ENCODE results near the gene NCR2. TPM values are rescaled to one million over a fixed set of nuclear protein-coding genes. Genes with fewer than 3 reads are reported as not detected.

The NCR2 gene
- polyA plus RNA-seq, 4 donors: not detected

GRCh38 chr6:41356825-41357224 is 21.4 kb downstream of the NCR2 start:
- DNase-seq (ENCODE audit: low read depth in 4 of 4, low spot score in 3 of 4): no peak

- no peak for DNase-seq (ENCODE audit: low read depth in 4 of 4, low spot score in 3 of 4)
Measured at GRCh38 chr6:41358503-41358902, 23.1 kb downstream of the NCR2 start.

GRCh38 chr6:41359617-41360313 is 24.4 kb downstream of the NCR2 start:
- no peak for DNase-seq (ENCODE audit: low read depth in 4 of 4, low spot score in 3 of 4)

- DNase-seq (ENCODE audit: low read depth in 4 of 4, low spot score in 3 of 4): no peak
Measured at GRCh38 chr6:41360314-41360685, 24.9 kb downstream of the NCR2 start.

GRCh38 chr6:41366150-41366549 is 30.7 kb downstream of the NCR2 start:
- no peak for DNase-seq (ENCODE audit: low read depth in 4 of 4, low spot score in 3 of 4)

GRCh38 chr6:41367061-41367460 is 31.7 kb downstream of the NCR2 start:
- no peak for DNase-seq (ENCODE audit: low read depth in 4 of 4, low spot score in 3 of 4)

- DNase-seq (ENCODE audit: low read depth in 4 of 4, low spot score in 3 of 4): peak in 1 of 4 donors; percentile 60
Measured at GRCh38 chr6:41367700-41368099, 32.3 kb downstream of the NCR2 start.

GRCh38 chr6:41370488-41371111 is 35.2 kb downstream of the NCR2 start:
- no peak for DNase-seq (ENCODE audit: low read depth in 4 of 4, low spot score in 3 of 4)

- peak in 1 of 4 donors; percentile 33 for DNase-seq (ENCODE audit: low read depth in 4 of 4, low spot score in 3 of 4)
Measured at GRCh38 chr6:41371461-41371991, 36.1 kb downstream of the NCR2 start.

- peak in 1 of 4 donors; percentile 17 for DNase-seq (ENCODE audit: low read depth in 4 of 4, low spot score in 3 of 4)
Measured at GRCh38 chr6:41371992-41372831, 36.8 kb downstream of the NCR2 start.

GRCh38 chr6:41372832-41373626 is 37.6 kb downstream of the NCR2 start:
- no peak for DNase-seq (ENCODE audit: low read depth in 4 of 4, low spot score in 3 of 4)

GRCh38 chr6:41373627-41373918 is 38.2 kb downstream of the NCR2 start:
- no peak for DNase-seq (ENCODE audit: low read depth in 4 of 4, low spot score in 3 of 4)

- DNase-seq (ENCODE audit: low read depth in 4 of 4, low spot score in 3 of 4): peak in 1 of 4 donors; percentile 10
Measured at GRCh38 chr6:41373919-41374617, 38.7 kb downstream of the NCR2 start.

- peak in 1 of 4 donors; percentile 7 for DNase-seq (ENCODE audit: low read depth in 4 of 4, low spot score in 3 of 4)
Measured at GRCh38 chr6:41374618-41375590, 39.5 kb downstream of the NCR2 start.

- peak in 1 of 4 donors; percentile 10 for DNase-seq (ENCODE audit: low read depth in 4 of 4, low spot score in 3 of 4)
Measured at GRCh38 chr6:41375598-41376151, 40.3 kb downstream of the NCR2 start.

- DNase-seq (ENCODE audit: low read depth in 4 of 4, low spot score in 3 of 4): no peak
Measured at GRCh38 chr6:41376176-41376575, 40.8 kb downstream of the NCR2 start.

- DNase-seq (ENCODE audit: low read depth in 4 of 4, low spot score in 3 of 4): no peak
Measured at GRCh38 chr6:41377071-41377470, 41.7 kb downstream of the NCR2 start.

- DNase-seq (ENCODE audit: low read depth in 4 of 4, low spot score in 3 of 4): no peak
Measured at GRCh38 chr6:41379306-41379705, 43.9 kb downstream of the NCR2 start.

- DNase-seq (ENCODE audit: low read depth in 4 of 4, low spot score in 3 of 4): no peak
Measured at GRCh38 chr6:41386594-41386993, 51.2 kb downstream of the NCR2 start.

Measured in right renal pelvis (tissue), 4 donors.